HL-60/S4 treated with retinoic acid at 250 ng/mL for 4 days and 3 days (cell line): ENCODE data around the gene GSDMA.

ENCODE experiments used
- in situ Hi-C: fragments of 300-500 bp; cut with MboI; formaldehyde crosslinking; loops from 2 replicates; pipeline ENCODE4 v1.7.0; 2022; ENCODE audit warnings: low sequenced_read_pairs

GSDMA gene

DNA sequence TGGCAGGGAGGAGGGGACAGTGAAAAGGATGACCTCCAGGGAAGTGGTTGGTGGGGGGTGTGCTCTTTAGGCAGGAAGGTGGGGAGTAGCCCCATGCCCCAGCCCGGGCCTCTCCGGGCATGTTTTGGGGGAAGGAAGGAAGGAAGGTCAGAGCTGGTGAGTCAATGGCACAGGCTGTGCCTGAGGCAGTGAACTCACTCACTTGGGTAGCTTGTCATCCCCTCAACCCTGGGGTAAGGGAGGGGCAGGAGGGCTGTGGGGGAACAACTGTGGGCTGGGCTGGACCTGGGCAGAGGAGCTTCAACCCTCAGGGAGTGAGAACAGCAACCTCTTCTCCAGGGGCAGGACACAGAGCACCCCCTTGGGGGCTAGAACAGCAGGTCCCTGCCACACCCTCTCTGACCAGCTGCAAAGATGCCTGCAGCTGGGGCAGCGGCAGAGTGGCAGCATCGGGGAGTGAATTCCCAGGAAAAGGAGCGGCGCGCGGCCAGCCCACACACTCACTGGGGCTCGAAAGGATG lies 58.7 kb downstream of the GSDMA start:
- in situ Hi-C loops: loop anchor here (10.0 kb wide), 2 partner anchors 143 to 273 kb away; no protein-coding TSS in a partner anchor

DNA sequence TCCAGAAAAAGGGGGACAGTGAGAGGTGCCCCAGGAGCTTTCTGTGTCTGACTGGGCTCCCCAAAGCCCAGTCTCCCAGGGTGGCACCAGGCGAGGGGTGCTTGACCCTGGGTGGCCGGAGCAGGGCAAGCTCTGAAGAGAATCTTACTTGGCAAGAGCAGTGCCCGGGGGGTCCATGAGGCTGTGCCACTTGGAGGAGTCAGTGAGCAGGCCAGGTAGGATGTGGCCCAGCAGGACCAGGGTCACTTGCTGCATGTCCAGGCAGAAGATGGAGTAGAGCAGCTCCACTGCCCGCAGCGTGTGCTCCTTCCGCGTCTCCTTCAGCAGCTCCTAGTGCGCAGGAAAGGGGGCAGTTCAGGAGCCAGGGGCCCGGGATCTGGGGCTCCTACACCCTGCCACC lies 59.7 kb downstream of the GSDMA start:
- in situ Hi-C loops: loop anchor here (10.0 kb wide), 2 partner anchors 142 to 272 kb away; no protein-coding TSS in a partner anchor

DNA sequence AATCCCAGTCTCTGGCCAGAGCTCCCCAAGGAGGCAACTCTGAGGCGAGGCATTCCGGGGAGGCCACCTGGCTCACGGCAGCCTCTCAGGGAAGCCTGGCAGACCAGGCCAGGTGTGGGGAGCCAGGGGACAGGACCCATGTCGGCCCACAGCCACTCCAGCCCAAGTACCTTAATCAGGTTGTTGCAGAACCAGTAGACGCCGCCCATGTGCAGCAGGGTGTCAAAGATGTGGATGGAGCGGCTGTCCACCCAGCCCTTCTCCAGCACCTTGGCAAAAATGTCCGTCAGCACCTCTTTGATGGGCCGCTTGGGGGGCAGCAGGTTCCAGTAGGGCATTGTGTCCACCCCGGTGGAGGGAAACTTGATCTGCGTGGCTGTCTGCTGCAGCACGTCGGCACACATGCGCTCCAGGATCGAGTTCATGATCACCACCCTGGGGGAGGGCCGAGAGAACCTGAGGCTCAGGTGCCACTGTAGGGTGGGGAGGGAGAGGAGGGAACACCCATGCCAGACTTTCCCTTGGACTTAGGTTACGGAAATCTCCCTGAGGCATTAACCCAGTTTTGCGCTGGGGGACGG lies 60.2 kb downstream of the GSDMA start:
- in situ Hi-C loops: loop anchor here (10.0 kb wide), 2 partner anchors 142 to 272 kb away; no protein-coding TSS in a partner anchor

DNA sequence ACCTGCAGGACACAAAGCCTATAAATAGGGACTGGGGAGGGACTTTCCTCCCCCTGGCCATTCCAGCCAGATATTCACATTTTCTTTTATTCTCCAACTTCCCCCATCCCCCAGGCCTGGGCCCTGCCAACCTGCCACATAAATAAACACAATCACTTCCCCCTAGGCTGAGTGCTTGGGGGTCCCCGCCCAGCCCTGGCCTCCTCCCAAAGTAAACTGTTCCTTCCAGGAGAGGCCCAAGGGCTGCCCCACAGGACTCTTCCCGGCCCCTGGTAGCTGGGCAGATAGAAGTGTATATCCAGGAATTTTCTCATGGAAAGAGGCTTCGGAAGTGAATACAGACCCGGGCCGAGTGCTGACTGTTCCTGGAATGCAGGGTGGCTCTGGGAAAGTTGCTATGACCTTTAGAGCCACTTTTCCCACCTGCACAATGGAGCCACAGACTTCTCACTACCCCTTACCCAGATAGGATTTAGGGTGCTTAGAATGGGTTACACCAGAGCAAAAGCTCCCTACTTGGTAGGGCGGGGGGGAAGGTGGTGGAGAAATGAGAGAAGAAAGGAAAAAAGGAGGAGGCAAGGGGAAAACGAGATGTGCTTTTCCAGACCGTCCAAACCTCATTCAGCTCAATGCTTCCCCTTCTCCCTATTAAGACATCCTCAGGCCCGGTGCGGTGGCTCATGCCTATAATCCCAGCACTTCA lies 60.9 kb downstream of the GSDMA start:
- in situ Hi-C loops: loop anchor here (10.0 kb wide), 2 partner anchors 141 to 271 kb away; no protein-coding TSS in a partner anchor

DNA sequence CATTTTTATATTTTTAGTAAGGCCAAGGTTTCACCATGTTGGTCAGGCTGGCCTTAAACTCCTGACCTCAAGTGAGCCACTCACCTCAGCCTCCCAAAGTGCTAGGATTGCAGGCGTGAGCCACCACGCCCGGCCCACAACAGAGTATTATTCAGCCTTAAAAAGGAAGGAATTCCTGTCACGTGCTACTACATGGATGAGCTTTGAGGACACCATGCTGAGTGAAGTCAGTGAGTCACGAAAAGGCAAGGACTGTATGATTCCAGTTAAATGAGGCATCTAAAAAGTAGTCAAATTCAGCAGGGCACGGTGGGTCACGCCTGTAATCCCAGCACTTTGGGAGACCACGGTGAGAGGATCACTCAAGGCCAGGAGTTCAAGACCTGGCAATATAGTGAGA lies 62.1 kb downstream of the GSDMA start:
- in situ Hi-C loops: loop anchor here (10.0 kb wide), 2 partner anchors 140 to 270 kb away; no protein-coding TSS in a partner anchor

DNA sequence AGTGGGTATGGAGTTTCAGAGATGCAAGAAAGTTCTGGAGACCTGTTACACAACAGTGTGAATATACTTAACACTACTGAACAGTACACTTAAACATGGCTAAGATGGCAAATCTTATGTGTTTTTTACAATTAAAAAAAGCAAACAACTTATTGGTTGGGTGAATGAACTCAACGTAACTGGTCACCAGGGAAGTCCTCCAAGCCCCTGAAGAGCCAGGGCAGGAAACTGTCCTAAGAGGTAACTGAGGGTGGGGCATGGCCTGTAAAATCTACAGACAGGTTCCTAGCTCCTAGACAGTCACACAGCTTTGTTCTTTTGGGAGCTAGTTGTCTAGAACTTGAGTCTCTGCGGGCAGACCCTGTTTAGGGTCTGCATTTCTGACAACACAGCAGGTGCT lies 62.8 kb downstream of the GSDMA start:
- in situ Hi-C loops: loop anchor here (10.0 kb wide), 2 partner anchors 139 to 269 kb away; no protein-coding TSS in a partner anchor

DNA sequence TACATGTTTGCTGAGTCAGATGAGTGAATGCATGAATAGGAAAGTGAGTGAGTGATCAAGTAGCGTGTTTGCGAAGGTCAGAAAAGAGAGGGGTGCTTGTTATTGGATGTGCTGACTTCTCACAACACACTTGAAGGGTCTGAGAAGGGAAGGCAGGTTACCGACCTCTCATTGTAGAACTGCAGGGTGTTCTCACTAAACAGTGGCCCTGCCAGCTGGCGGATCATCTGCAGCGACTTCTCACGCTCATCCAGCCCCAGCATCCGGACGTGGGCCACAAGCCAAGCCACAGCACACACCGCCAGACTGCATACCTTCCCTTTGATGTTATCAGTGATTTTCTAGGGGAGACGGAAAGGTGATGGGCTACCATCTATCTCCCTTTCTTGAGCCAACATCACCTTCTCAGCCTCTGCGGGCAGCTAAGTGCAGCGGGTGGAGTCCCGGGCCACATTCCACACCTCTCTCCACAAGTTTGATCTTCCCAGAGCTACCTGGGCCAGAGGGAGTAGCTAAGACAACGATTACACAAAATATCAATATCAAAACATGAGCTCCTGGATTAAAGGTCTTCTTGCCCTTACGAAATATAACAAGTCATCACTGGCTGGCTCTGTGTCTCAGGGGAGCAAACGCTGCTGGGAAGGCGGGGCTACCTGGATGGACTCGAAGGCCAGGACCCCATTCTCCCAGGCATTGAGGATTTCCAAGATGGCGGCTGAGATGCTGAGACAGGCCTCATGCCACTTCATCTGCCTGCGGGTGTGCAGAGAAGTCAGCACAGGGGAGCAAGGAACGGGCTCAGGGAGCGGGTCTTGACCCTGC lies 63.4 kb downstream of the GSDMA start:
- in situ Hi-C loops: loop anchor here (10.0 kb wide), 2 partner anchors 139 to 269 kb away; no protein-coding TSS in a partner anchor

DNA sequence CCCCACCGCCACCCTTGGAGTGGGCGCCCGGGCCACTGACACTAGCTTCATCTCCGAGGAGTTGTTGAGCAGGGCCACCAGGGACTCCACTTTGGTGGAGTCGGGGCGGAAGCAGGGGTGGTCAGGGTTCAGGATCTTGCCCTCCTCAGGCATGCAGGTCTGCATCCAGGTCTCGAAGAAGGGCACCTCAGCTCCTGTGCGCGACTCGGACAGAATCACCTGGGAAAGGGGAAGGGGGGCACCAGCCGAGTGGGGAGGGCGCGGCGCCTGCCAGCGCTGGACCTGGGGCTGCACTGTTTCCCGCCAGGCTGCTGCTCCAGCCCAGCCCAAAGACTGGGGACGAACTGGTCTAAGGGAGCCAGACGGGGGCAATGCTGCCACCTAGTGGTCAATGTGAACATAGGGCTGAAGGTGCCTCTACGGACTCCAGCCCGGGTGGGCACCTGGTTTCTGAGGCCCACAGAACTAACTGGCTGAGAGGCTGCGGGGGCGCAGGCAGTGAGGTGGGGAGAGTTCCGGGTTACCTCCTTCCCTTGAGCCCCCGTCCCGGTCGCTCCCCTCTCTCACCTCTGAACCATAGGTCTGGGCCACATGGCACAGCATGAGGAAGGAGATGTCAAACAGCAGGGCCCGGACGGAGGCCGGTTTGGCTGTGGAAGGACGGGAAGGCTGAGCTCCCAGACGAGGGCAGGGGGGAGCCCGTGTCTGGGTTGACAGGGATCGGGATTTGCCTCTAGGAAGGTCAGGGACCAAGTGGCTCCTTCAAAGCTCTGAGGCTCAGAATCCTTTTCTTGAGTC lies 64.2 kb downstream of the GSDMA start:
- in situ Hi-C loops: loop anchor here (10.0 kb wide), 2 partner anchors 138 to 268 kb away; no protein-coding TSS in a partner anchor
